HFFc6 (cell line): Measurements from ENCODE around the gene RASSF5. TPM values are rescaled to one million over a fixed set of nuclear protein-coding genes. Genes with fewer than 3 reads are reported as not detected.

Experiments used
- DNase-seq: peaks from one replicate; pipeline ENCODE4 v3.0.0-alpha.2; 2018
- H3K27ac Mint-ChIP-seq: 2 replicates; pipeline ENCODE4 v1.8.0; 2020; ENCODE audit warnings: mild to moderate bottlenecking, mixed read lengths
- H3K27me3 Mint-ChIP-seq: 2 replicates; pipeline ENCODE4 v1.8.0; 2021; ENCODE audit warnings: mild to moderate bottlenecking, moderate library complexity, mixed read lengths; ENCODE audit not compliant: insufficient read depth
- H3K36me3 Mint-ChIP-seq: 2 replicates; pipeline ENCODE4 v1.8.0; 2021; ENCODE audit warnings: low read depth, mixed read lengths
- H3K4me1 Mint-ChIP-seq: 2 replicates; pipeline ENCODE4 v1.8.0; 2020; ENCODE audit warnings: low read depth, mixed read lengths
- H3K4me3 Mint-ChIP-seq: 2 replicates; pipeline ENCODE4 v1.8.0; 2020; ENCODE audit warnings: mild to moderate bottlenecking, moderate library complexity, mixed read lengths
- H3K9me3 Mint-ChIP-seq: 2 replicates; pipeline ENCODE4 v1.8.0; 2020; ENCODE audit warnings: mild to moderate bottlenecking, mixed read lengths
- total RNA-seq, 6 experiments: library from RNA; stranded (reverse); fragmentation: NEBNext Ultra II Directional; extraction: Animal tissue kit (Norgen Biotek cat#: 25700); gene quantifications; 2 replicates in 1 of 6; 3 replicates in 5 of 6; pipeline ENCODE4 v1.2.3, GENCODE V29; 2021
- TF ChIP-seq, protein P1 (sequence below): fragments of 200-600 bp; sonication (generic); IDR thresholded peaks from 2 replicates; pipeline ENCODE4 v1.5.0; 2021; ENCODE audit warnings: antibody characterized with exemption, mild to moderate bottlenecking

Gene RASSF5
- total RNA-seq, 6 experiments from 2014 or later = 0.52 to 1.1 (median 0.82) TPM

DNA sequence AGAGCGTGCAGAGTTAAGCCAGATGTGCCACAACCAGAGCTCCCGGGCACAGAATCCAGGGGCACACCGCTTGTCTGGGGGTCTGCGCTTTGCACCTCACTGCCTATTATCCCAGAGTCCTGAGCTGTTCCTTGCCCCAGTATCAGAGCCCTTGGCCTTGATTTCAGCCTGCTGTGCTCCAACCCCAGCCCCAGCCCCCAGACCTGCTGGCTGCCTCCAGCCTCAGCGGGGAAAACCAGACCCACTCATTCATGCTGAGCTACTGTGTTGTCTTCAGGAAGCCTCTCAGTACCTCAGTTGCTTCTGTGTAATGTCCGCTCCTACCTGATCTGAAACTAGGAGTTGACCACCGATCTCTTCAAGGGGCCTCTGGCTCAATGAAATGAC is 35.9 kb upstream of the RASSF5 start:
- Mint-ChIP-seq H3K27ac (peak overlapping the region; percentile 86), H3K27me3 (peaks cover 10% of the 10 kb centered on the region), H3K4me3 (peak overlapping the region; percentile 86), H3K36me3 (peaks cover 16% of the 10 kb centered on the region), H3K9me3 (no peaks in the 10 kb centered on the region), H3K4me1 (peaks cover 57% of the 10 kb centered on the region)
- DNase-seq = no peak
- TF ChIP-seq, protein P1, sequence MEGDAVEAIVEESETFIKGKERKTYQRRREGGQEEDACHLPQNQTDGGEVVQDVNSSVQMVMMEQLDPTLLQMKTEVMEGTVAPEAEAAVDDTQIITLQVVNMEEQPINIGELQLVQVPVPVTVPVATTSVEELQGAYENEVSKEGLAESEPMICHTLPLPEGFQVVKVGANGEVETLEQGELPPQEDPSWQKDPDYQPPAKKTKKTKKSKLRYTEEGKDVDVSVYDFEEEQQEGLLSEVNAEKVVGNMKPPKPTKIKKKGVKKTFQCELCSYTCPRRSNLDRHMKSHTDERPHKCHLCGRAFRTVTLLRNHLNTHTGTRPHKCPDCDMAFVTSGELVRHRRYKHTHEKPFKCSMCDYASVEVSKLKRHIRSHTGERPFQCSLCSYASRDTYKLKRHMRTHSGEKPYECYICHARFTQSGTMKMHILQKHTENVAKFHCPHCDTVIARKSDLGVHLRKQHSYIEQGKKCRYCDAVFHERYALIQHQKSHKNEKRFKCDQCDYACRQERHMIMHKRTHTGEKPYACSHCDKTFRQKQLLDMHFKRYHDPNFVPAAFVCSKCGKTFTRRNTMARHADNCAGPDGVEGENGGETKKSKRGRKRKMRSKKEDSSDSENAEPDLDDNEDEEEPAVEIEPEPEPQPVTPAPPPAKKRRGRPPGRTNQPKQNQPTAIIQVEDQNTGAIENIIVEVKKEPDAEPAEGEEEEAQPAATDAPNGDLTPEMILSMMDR = no peak

DNA sequence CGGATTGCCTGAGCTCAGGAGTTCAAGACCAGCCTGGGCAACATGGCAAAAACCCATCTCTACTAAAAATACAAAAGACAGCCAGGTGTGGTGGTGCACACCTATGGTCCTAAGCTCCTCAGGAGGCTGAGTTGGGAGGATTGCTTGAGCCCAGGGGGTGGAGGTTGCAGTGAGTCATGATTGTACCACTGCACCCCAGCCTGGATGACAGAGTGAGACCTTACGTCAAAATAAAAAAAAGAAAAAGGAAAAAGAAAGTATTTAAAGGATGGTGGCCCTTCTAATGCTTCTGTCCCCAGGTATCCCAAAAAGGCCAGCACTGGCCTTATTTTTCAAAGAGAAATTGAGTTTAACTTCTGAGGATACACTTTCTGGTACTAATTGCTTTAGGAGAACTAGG is 35.3 kb upstream of the RASSF5 start:
- TF ChIP-seq, protein P1 = no peak
- H3K27ac Mint-ChIP-seq = peak overlapping the region; percentile 86
- H3K9me3 Mint-ChIP-seq = no peaks in the 10 kb centered on the region
- H3K4me3 Mint-ChIP-seq = peak overlapping the region; percentile 86
- peaks cover 5% of the 10 kb centered on the region for H3K27me3 Mint-ChIP-seq
- peaks cover 18% of the 10 kb centered on the region for H3K36me3 Mint-ChIP-seq
- H3K4me1 Mint-ChIP-seq = peaks cover 52% of the 10 kb centered on the region
- no peak for DNase-seq

DNA sequence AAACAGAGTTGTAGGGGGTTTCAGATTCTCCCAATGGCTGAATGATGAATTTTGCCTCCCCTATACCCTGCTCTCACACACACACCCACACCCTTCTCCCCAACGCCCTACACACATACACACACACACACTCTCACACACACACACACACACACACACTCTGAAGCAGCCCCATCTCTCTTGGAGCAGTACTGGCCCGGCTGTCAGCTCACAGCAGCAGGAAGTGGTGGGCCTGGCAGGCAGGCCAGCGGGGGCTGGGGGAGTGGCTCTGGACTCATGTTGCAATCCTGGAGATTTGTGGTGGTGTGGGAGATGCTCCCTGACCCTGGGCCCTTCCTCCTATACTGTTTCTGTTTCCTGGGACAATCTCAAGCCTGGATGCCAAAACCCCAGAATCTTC is 34.9 kb upstream of the RASSF5 start:
- Mint-ChIP-seq H3K27ac (peak overlapping the region; percentile 86), H3K4me1 (peaks cover 49% of the 10 kb centered on the region), H3K9me3 (no peaks in the 10 kb centered on the region), H3K4me3 (peak overlapping the region; percentile 86), H3K36me3 (peaks cover 21% of the 10 kb centered on the region), H3K27me3 (peaks cover 4% of the 10 kb centered on the region)
- TF ChIP-seq, protein P1 = no peak
- DNase-seq = peak; percentile 51

DNA sequence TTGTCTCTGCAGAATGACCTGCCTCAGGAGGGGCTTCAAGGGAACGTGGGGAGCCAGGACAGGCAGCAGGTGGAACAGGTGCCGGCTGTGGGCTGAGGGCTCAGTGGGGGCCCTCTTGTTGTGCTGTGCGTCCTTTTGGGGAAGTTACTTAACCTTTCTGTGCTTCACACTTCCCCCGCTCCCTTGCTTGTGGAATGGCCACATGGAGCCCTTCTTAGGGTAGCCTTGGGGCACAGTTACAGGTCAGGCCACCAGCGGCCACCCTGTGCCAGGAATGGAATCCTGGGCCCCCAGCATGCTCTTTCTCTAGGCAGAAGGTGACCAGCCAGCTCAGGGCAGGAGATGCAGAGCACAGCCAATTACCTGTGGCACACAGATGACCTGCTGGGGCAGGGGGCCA is 34.4 kb upstream of the RASSF5 start:
- Mint-ChIP-seq H3K36me3 (peaks cover 21% of the 10 kb centered on the region), H3K4me1 (peaks cover 45% of the 10 kb centered on the region), H3K27ac (peak overlapping the region; percentile 86), H3K27me3 (no peaks in the 10 kb centered on the region; the same call in 1 of the 2 replicates), H3K4me3 (peak overlapping the region; percentile 86; the same call in 1 of the 2 replicates), H3K9me3 (no peaks in the 10 kb centered on the region)
- no peak for DNase-seq
- TF ChIP-seq, protein P1 = no peak

DNA sequence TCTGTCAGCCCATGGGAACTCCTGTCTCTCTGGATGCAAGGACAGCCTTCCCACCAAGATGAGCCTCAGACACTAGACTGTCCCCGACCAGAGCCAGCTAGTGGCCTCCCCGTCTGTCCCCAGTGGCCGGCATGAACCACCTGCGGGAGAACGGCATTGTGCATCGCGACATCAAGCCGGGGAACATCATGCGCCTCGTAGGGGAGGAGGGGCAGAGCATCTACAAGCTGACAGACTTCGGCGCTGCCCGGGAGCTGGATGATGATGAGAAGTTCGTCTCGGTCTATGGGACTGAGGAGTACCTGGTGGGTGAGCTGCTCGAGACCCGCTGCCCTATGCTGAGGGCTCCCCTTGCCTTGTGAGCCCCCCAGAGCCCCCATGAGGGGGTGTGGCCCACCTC is 31.3 kb upstream of the RASSF5 start:
- no peak overlapping the region for H3K4me3 Mint-ChIP-seq
- peaks cover 21% of the 10 kb centered on the region for H3K36me3 Mint-ChIP-seq
- TF ChIP-seq, protein P1 = no peak
- no peaks in the 10 kb centered on the region for H3K27me3 Mint-ChIP-seq
- H3K4me1 Mint-ChIP-seq = peaks cover 38% of the 10 kb centered on the region
- H3K9me3 Mint-ChIP-seq = no peaks in the 10 kb centered on the region
- H3K27ac Mint-ChIP-seq = no peak overlapping the region
- DNase-seq = no peak

DNA sequence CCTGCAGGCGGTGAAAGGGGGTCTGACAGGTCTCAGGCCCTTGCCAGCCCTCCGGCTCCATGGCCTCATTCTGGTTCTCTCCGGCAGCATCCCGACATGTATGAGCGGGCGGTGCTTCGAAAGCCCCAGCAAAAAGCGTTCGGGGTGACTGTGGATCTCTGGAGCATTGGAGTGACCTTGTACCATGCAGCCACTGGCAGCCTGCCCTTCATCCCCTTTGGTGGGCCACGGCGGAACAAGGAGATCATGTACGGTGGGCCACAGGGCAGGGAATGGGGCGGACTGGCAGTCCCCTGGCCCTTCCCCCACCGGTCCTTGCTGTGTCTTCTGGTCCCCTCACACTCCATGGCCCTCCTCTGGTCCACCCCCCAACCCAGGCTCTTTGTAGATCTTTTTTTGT is 30.7 kb upstream of the RASSF5 start:
- no peak for DNase-seq
- H3K27me3 Mint-ChIP-seq = no peaks in the 10 kb centered on the region
- TF ChIP-seq, protein P1 = no peak
- H3K4me3 Mint-ChIP-seq = no peak overlapping the region
- H3K27ac Mint-ChIP-seq = no peak overlapping the region
- peaks cover 38% of the 10 kb centered on the region for H3K4me1 Mint-ChIP-seq
- no peaks in the 10 kb centered on the region for H3K9me3 Mint-ChIP-seq
- peaks cover 25% of the 10 kb centered on the region for H3K36me3 Mint-ChIP-seq
